PC-3 (cell line): ENCODE measurements around the gene SMAD5.

Experiments used
- CTCF ChIP-seq: fragments of 300-600 bp; sonication (generic); conservative IDR thresholded peaks from 2 replicates; pipeline ENCODE4 v1.5.1; 2017; ENCODE audit warnings: antibody characterized with exemption, low read depth, mild to moderate bottlenecking, low read length
- EZH2 ChIP-seq: fragments of 300-600 bp; sonication (generic); IDR thresholded peaks from one replicate; pipeline ENCODE4 v1.6.1; 2017; ENCODE audit warnings: antibody characterized with exemption, mild to moderate bottlenecking, low read length; ENCODE audit not compliant: unreplicated experiment
- EZH2phosphoT487 ChIP-seq: fragments of 300-600 bp; sonication (generic); IDR thresholded peaks from 2 replicates; pipeline ENCODE4 v1.6.1; 2018; ENCODE audit warnings: mild to moderate bottlenecking, antibody characterized with exemption, low read length, borderline replicate concordance

DNA sequence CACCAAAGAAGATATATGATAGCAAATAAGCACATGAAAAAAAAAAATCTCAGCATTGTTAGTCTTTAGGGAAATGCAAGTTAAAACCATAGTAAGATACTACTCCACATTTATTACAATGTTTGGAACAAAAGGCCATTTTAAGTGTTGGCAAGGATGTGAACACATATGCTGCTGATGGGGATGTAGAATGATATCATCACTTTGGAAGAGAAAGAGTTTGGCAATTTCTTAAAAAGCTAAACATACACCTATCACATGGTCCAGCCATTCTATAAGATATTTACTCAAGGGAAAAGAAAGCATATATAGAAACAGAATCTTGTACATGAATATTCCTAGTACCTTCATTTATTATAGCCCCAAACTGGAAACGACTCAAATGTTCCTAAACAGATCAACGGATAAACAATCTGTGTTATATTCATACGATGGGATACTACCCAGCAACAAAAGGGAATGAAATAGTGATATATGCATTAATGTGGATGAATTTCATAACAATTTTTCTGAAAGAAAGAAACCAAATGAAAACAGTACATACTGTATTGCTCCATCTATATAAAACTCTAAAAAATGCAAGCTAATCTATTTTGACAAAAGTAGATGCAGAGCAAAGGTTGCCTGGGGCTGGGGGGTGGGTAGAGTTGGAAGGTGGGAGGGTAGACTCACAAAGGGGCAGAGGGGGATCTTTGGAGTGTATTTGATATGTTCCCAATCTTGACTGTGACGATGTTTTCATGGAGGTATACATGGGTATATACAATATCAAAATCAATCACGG, 45.7 kb upstream of the SMAD5 start:
- no peak for TF ChIP-seq EZH2phosphoT487
- TF ChIP-seq CTCF = no peak
- no peak for TF ChIP-seq EZH2
